Ovary (tissue), 3 donors: Measurements from ENCODE around the gene THEM4.
"Not testable (repeated sequence)": the region's sequence is repeated elsewhere in the genome, so short reads cannot be mapped to it uniquely, and the experiment has no call there.

Experiments used
- CTCF ChIP-seq, 3 donors: fragments of 450-650 bp in 2 of 3; fragments of 200-600 bp in 1 of 3; IDR thresholded peaks; one replicate each; pipeline versions ENCODE4 v1.5.1 to v1.8.0; 2016 to 2022; ENCODE audit warnings: antibody characterized with exemption in 3 of 3, mild to moderate bottlenecking in 1 of 3
- EP300 ChIP-seq: sonication (generic); formaldehyde crosslinking; IDR thresholded peaks from one replicate; pipeline ENCODE4 v1.6.1; 2017; ENCODE audit warnings: antibody characterized with exemption
- POLR2A ChIP-seq: fragments of 450-650 bp; IDR thresholded peaks from one replicate; pipeline ENCODE4 v1.6.1; 2017; ENCODE audit warnings: antibody characterized with exemption, mild to moderate bottlenecking, moderate library complexity
- donor health status: DM: no; HTN: no; CAD: no.

DNA sequence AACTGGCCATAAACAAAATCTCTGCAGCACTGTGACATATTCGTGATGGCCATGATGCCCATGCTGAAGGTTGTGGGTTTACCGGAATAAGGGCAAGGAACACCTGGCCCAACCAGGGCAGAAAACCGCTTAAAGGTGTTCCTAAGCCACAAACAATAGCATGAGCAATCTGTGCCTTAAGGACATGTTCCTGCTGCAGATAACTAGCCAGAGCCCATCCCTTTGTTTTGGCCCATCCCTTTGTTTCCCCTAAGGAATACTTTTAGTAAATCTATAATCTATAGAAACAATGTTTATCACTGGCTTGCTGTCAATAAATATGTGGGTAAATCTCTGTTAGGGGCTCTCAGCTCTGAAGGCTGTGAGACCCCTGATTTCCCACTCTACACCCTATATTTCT, 8.5 kb downstream of the THEM4 start:
- TF ChIP-seq POLR2A; CTCF (IDR thresholded peaks at IDR 0.05); EP300: not testable (repeated sequence)
